Endothelial cell of umbilical vein (primary cell): Measurements from ENCODE around the gene VGLL4.

Experiments used
- EZH2 ChIP-seq: IDR thresholded peaks from 2 replicates; pipeline ENCODE4 v1.6.1; 2012; ENCODE audit warnings: borderline replicate concordance, low read depth, mild to moderate bottlenecking, moderate library complexity, low read length, inconsistent platforms; ENCODE audit not compliant: severe bottlenecking
- FOS ChIP-seq: IDR thresholded peaks from 2 replicates; pipeline ENCODE4 v1.6.1; 2011; ENCODE audit warnings: mild to moderate bottlenecking, low read length, moderate library complexity, borderline replicate concordance; ENCODE audit not compliant: insufficient read depth
- POLR2A ChIP-seq: IDR thresholded peaks from 2 replicates; pipeline ENCODE4 v1.6.1; 2012; ENCODE audit warnings: low read depth, mild to moderate bottlenecking, control low read depth, low read length
- POLR2AphosphoS5 ChIP-seq: IDR thresholded peaks from 2 replicates; pipeline ENCODE4 v1.6.1; 2012; ENCODE audit warnings: low read depth, mild to moderate bottlenecking, control low read depth, low read length, moderate library complexity; ENCODE audit not compliant: insufficient read depth
- TF ChIP-seq, protein P1 (sequence below), 2 donors: IDR thresholded peaks; 1 replicate in 1 of 2; 2 replicates in 1 of 2; pipeline ENCODE4 v1.5.1; 2011; ENCODE audit warnings: low read length in 2 of 2, mild to moderate bottlenecking in 2 of 2, moderate library complexity in 2 of 2, control low read depth in 1 of 2, inconsistent platforms in 1 of 2, low read depth in 1 of 2; ENCODE audit not compliant: insufficient read depth in 1 of 2; ENCODE audit errors: extremely low read depth in 1 of 2
- TF ChIP-seq, protein P2 (sequence below): IDR thresholded peaks from 2 replicates; pipeline ENCODE4 v1.6.1; 2011; ENCODE audit not compliant: insufficient read depth, insufficient read length

DNA sequence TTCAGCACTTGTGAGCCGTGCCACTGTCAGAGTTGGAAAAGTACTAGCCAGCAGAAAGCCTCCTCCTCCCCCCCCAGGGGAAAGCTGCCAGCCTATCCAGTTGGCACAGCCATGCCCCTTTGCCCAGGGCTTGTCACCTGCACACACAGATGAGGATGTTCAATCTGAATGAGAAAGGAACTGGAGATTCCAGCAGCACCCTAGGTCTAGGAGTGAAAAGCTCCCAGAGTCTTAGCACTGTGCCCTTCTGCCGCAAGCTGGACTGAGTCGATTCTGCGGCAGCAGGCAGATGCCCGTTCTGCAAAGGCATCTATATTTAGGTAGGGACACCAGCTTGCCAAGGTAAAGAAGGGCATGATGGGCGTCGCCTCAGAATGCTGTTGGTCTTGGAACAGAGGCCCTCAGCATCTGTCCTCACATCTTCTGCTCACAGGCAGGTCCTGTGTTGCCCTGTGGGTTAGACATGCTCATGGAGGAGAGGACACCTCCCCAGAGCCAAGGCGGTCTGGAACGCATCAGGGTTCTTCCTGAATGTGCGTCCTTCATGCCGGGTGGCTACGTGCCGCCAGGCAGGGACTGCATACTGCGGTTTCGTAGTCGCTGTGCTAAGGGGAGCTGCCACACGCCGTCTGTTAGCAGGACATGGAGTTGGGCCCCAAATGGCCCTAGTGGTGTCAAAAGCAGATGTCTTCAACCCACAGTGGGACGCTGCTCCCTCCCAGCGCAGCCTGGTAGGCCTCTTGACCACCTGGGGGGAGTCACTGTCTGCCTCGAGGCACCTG, 109.5 kb downstream of the VGLL4 start:
- TF ChIP-seq, protein P1, sequence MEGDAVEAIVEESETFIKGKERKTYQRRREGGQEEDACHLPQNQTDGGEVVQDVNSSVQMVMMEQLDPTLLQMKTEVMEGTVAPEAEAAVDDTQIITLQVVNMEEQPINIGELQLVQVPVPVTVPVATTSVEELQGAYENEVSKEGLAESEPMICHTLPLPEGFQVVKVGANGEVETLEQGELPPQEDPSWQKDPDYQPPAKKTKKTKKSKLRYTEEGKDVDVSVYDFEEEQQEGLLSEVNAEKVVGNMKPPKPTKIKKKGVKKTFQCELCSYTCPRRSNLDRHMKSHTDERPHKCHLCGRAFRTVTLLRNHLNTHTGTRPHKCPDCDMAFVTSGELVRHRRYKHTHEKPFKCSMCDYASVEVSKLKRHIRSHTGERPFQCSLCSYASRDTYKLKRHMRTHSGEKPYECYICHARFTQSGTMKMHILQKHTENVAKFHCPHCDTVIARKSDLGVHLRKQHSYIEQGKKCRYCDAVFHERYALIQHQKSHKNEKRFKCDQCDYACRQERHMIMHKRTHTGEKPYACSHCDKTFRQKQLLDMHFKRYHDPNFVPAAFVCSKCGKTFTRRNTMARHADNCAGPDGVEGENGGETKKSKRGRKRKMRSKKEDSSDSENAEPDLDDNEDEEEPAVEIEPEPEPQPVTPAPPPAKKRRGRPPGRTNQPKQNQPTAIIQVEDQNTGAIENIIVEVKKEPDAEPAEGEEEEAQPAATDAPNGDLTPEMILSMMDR (IDR thresholded peaks at IDR 0.05; ENCODE audit: extremely low read depth in 1 of 2, insufficient read depth in 1 of 2, low read depth in 1 of 2, low read length in 2 of 2), result no peak
- no peak for TF ChIP-seq POLR2A
- TF ChIP-seq EZH2, result no peak
- no peak for TF ChIP-seq POLR2AphosphoS5
- TF ChIP-seq, protein P2, sequence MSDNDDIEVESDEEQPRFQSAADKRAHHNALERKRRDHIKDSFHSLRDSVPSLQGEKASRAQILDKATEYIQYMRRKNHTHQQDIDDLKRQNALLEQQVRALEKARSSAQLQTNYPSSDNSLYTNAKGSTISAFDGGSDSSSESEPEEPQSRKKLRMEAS, result no peak
- no peak for TF ChIP-seq FOS
